Activated T-helper 1 cell treated with anti-CD3 and anti-CD28 coated beads, Interleukin-2, amount 50 U/mL, for 16 hours (primary cell): ENCODE results near the gene FGF22.
"Not testable (repeated sequence)": the region's sequence is repeated elsewhere in the genome, so short reads cannot be mapped to it uniquely, and the experiment has no call there.

ENCODE experiments used
- DNase-seq, 2 donors: peaks; one replicate each; pipeline ENCODE4 v3.0.0-alpha.2; 2020; ENCODE audit warnings: low read depth in 1 of 2, low spot score in 1 of 2

FGF22 gene

DNA sequence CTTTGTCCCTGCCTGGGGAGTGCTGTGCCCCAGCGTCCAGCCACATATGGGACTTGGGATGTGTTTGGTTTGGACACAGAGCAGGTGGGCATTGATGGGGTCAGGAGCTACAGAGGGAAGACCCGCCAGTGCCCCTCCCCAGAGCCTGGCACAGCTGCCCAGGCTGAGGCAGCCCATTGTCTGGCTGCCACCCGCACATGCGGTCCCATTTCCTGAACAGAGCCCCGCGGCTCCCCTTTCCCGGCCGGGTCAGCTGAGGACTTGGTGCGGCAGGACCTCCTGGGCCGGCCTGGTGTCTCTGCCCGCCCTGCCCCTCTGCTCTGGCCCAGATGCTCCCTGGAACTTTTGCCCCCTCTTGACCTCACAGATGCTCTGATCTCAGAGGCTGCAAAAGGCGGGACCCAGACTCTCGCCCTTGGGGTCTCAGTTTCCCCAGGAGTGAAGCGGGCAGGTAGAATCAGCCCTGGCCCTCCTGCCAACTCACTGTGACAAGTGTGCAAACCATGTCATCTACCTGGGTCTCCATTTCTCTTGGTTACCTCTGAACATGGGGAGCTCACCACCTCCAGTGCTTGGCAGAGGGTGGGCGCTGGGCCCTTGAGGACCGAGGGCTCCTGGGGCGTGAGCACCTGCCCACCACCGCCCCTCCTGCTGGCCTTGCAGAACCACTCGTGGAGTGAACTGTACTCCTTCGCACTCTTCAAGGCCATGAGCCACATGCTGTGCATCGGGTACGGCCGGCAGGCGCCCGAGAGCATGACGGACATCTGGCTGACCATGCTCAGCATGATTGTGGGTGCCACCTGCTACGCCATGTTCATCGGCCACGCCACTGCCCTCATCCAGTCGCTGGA, 32.2 kb upstream of the FGF22 start:
- DNase-seq, result no peak

DNA sequence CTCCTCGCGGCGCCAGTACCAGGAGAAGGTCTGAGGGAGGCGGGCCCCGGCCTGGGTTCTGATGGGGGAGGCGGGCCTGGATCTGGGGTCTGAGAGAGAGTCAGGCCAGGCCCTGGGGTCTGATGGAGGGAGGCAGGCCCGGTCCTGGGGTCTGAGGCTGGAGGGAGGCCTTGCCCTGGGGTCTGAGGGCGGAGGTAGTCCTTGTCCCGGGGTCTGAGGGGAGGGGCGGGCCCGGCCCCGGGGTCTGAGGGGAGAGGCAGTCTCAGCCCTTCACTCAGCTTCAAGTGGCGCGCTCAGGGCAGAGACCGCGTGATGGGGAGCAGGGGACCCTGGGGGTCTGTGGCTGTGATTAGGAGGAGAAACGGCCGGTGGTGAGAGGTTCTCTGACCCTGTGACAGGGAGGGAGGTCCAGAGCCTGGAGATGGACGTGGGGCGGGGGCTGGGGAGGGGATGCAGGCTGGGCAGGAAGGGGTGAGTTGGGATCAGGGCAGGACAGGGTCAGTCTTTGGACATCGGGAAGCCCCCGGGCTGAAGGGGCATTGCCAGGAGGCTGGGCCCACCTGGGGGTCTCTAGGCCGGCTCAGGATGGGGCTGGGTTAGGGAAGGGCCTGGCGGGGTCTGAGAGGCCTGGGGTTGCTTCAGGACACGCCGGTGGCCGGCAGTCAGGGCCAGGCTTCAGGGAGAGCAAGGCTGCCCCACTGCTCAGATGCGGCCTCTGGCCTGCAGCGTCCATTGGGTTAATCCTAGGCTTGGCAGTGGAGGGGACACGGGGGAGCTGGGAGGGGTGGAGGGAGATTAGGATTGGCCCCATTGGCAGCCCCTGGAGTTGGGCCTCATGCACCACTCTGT, 31.3 kb upstream of the FGF22 start:
- DNase-seq, result no peak

- no peak for DNase-seq
Measured at GRCh38 chr19:609004-609346, 30.7 kb upstream of the FGF22 start.

DNA sequence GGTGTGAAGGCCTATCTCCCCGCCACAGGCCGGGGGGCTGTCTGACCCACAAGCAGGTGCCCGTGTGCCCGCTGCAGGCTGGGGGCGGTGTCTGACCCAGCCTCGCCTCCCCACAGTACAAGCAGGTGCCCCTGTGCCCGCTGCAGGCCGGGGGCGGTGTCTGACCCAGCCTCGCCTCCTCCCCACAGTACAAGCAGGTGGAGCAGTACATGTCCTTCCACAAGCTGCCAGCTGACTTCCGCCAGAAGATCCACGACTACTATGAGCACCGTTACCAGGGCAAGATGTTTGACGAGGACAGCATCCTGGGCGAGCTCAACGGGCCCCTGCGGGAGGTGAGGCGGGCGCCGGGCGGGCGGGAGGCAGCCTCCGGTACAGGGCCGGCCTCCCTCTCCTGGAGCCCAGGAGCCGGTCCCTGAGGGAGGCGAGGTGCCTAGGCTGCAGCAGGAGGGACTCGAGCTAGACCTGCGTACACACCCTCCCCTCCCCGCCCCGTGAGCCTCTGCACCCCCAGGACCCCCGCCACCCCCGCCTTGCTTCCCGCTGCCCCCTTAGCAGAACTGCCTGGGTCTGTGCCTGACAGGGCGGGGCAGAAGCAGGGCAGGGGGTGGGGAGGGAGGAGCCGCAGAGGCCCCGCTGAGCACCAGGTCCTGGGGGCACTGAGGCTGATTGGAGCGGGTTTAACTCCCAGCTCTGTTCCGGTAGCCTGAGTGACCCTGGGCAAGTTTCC, 29.4 kb upstream of the FGF22 start:
- no peak for DNase-seq

DNA sequence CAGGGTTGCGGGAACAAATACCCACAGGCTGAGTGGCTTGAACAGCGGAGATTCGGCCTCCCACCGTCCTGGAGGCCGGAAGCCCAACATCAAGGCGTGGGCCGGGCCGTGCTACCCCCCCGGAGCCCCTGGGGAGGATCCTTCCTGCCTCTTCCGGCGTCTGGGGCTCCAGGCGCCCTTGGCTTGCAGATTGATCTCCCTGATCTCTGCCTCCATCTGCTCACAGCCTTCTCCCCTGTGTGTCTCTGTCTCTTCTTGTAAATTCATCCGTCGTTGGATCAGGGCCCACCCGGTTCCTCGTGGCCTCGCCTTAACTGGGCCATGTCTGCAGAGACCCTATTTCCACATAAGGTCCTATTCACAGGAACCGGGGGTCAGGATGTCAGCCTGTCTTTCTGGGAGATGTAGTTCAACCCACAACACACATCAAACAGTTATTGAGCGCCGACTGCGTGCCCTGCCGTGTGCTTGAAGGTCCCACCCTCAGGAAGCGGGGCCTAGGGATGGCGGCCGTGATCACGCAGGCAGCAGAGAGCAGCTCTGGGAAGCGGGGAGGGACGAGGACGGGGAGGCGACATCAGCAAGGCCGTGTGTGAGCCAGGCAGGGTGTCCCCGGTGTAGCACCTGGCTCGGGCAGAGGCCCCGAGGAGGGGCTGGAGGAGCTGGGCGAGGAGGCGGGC, 28.7 kb upstream of the FGF22 start:
- DNase-seq, result peak; percentile 30 to 39

DNA sequence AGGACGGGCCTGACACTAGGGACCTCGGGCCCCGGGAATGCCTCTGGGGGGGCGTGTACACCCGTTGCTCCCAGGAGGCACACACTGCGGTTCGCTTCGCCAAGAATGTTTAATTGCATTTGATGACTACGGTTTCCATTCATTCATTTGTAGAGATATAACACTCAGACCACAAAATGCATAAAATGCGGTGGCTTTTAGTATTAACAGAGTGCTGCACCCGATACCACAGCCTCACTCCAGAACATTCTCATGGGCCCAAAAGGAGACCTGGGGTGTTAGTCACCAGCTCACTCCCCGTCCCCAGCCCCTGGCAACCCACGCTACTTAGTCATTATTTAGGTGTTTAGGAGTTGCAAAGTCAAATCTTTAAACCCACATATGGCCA, 28.2 kb upstream of the FGF22 start:
- peak; percentile 25 to 61 for DNase-seq

DNA sequence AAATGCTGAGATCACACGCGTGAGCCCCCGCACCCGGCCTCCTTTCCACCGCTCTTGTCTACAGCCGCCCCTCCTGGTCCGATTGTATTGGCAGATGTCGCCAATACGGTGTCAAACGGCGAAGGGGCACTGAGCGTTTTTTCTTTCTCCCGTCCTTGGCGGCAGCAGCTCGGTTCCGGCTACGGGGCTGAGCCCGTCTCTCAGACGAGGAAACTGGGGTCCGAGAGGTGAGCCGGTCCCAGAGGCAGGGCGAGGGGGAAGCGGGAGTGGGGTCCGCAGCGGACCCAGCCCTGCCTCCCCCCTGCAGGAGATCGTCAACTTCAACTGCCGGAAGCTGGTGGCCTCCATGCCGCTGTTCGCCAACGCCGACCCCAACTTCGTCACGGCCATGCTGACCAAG, 26.7 kb upstream of the FGF22 start:
- DNase-seq, result no peak

DNA sequence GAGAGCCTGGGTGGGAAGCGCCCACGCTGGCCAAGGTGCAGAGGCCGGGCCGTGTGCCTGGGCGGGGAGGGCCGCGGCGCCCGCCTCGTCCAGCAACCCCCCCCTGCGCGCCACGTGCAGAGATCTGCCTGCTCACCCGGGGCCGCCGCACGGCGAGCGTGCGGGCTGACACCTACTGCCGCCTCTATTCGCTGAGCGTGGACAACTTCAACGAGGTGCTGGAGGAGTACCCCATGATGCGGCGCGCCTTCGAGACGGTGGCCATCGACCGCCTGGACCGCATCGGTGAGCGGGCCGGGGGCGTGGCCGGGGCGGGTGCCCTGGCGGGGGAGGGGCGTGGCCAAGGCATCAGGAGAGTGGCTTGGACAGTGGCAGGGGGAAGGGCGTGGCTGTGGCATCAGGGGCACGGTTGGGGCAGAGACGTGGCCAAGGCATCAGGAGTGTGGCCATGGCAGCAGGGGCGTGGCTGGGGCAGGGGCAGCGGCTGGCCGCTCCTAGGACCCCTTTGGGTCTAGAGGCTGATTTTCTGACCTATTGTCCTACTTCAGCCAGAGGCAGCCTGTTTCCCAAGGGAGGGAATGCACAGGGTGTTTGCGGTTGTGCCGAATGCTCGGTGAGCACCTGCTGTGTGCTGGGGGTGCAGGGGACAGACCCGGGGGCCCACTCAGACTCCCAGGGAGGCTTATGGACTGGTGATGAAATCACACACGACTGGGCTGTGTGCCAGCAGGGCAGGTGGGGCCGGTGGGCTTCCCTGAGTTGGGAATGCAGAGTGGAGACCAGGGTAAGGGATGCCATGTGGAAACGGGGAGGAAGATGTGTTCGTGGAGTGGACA, 25.7 kb upstream of the FGF22 start:
- no peak for DNase-seq

DNA sequence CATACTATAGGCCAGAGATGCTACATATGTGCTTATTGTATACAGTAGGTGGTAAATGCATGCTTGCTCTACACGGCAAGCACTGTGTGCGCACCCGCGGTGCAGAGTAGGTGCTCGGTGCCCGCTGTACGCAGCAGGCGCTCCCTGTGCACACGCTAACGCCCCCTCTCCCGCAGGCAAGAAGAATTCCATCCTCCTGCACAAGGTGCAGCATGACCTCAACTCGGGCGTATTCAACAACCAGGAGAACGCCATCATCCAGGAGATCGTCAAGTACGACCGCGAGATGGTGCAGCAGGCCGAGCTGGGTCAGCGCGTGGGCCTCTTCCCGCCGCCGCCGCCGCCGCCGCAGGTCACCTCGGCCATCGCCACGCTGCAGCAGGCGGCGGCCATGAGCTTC, 24.1 kb upstream of the FGF22 start:
- DNase-seq, result no peak

- DNase-seq, result no peak
Measured at GRCh38 chr19:616062-616700, 23.5 kb upstream of the FGF22 start.

DNA sequence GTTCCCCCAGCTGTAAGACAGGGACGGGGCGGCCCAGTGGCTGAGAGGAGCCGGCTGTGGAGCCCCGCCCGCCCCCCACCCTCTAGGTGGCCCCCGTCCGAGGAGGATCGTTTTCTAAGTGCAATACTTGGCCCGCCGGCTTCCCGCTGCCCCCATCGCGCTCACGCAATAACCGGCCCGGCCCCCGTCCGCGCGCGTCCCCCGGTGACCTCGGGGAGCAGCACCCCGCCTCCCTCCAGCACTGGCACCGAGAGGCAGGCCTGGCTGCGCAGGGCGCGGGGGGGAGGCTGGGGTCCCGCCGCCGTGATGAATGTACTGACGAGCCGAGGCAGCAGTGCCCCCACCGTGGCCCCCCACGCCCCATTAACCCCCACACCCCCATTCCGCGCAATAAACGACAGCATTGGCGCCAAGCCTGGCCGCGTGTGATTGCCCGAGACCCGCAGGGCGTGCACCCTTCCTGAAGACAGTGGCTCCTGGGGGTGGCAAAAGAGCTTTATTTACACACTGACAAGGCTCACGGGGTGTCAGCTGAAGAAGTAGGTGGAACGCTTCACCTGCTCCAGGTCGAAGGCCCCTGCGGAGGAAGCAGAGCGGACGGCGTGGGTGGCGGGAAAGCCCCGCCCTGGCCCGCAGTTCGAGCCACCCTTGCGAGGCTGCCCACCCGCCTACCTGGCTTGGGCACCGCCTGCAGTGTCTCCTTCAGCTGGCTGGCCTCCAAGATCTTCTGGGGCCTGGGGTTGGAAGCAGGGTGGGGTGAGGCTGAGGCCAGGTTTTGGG, 22.7 kb upstream of the FGF22 start:
- no peak for DNase-seq

DNA sequence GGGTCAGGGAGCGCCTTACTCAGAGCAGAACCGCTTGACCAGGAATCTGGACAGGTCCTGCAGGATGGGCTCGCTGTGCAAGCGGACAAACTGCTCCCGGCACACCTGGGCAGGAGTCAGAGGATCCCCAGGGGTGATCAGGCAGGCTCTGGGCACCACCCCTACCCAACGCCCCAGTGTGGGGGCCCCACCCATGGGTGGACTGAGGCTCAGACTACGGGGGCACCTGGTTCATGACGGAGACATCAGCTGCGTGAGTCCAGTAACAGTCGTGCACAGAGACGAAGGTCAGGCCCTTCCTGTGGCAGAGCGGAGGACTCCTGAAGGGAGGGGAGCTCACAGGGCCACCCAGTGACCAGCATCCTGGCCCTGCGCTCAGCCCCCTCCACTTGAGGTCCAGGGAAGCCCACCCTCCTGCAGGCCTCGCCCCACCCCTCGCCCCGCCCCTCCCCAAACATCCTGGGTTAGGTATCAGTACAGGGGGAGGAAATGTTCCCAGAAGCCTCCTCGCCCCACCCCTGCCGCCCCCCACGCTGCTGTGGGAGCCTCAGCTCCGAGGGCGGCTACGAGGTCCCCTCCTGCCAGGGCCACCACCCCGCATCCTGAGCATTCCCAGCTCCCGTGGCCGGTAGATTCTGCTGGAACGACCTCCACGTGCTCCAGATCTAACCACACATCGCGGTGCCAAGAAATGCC, 22.0 kb upstream of the FGF22 start:
- no peak for DNase-seq

DNA sequence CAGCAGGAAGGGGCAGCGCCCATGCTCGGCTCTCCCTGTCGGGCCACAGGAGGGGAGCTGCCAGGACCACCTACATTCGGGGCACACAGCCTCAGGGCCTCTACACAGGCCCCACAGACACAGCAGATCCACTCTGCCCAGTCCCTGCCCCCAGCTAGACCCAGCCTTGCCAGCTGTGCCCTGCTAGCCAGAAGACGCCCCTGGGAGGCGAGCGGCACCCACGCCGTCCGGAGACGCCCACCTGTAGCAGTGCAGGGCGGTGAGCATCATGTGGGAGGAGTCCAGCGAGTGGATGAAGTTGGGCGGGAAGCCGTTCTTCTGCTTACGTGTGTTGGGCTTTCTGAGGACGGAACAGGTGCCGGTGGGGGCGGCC, 21.4 kb upstream of the FGF22 start:
- DNase-seq, result no peak

GRCh38 chr19:618674-619285, 20.9 kb upstream of the FGF22 start:
- no peak for DNase-seq

GRCh38 chr19:619286-620002, 20.2 kb upstream of the FGF22 start:
- DNase-seq, result no peak

DNA sequence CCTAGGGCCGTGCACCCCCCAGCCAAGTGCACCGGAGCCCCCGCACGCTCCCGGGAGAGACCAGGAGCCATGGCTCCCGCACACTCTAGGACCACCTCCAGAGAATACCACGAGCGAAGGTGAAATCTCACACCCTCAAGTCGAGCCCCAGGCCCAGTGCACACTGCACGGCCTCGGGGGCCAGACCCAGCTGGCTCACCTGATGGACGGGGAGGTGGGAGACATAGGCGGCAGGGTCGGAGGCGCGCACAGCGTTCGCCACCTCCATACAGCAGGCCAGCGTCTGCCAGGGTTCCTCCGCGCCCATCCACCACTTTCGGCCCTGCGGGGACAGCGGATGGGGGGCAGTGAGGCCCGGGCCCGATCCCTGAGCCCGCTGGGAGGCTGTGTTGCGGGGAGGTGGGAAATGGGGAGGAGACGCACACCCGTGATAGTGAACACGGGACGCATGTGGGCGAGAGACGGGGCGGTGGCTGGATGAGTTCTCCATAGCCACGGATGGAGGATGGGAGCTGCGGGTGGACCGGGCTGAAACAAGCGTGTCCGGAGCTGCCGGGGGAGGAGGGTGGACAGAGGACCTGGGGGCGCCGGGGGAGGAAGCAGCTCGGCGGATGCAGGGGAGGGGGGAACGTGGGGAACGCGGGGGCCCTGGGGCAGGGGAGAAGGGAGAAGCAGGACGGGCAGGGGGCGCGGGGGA, 19.4 kb upstream of the FGF22 start:
- DNase-seq, result no peak

- not testable (repeated sequence) for DNase-seq
Measured at GRCh38 chr19:621191-621590, 18.5 kb upstream of the FGF22 start.
